HEK293 (cell line): ENCODE data around the gene CCDC63.

Experiments
- CTCF ChIA-PET: fragments of 350-600 bp; formaldehyde crosslinking; extraction: SDS; loops from one replicate; lab custom pipeline; 2021; ENCODE audit warnings: antibody characterized with exemption; lab: Yijun Ruan, JAX
- POLR2A ChIA-PET: fragments of 300-600 bp; formaldehyde crosslinking; extraction: SDS; loops from one replicate; lab custom pipeline; 2020; ENCODE audit warnings: antibody characterized with exemption, inconsistent platforms; lab: Yijun Ruan, JAX
- H3K27ac ChIP-seq: fragments of 200-500 bp; sonication (Bioruptor generic); 2 replicates; pipeline ENCODE4 v1.5.1; 2014; ENCODE audit warnings: low read depth, low read length, control low read depth, inconsistent platforms; ENCODE audit errors: extremely low read depth
- H3K36me3 ChIP-seq, 2 experiments: fragments of 200-500 bp in 1 of 2; sonication (Bioruptor generic) in 1 of 2; 1 replicate in 1 of 2; 2 replicates in 1 of 2; pipeline ENCODE4 v1.5.1; 2014 to 2017; ENCODE audit warnings: inconsistent platforms in 2 of 2, low read length in 2 of 2; ENCODE audit not compliant: control insufficient read depth in 2 of 2, insufficient read depth in 1 of 2
- H3K4me1 ChIP-seq: fragments of 200-500 bp; sonication (Bioruptor generic); 2 replicates; pipeline ENCODE4 v1.5.1; 2014; ENCODE audit warnings: mild to moderate bottlenecking, low read length, inconsistent platforms; ENCODE audit not compliant: control insufficient read depth, insufficient read depth
- H3K4me3 ChIP-seq: 2 replicates; pipeline ENCODE4 v1.5.1; 2011; ENCODE audit warnings: low read depth, mild to moderate bottlenecking, control low read depth, low read length, moderate library complexity
- H3K9me3 ChIP-seq: fragments of 200-500 bp; sonication (Bioruptor generic); 2 replicates; pipeline ENCODE4 v1.5.1; 2014; ENCODE audit warnings: low read depth, low read length, inconsistent platforms; ENCODE audit not compliant: control insufficient read depth, insufficient read depth
- GFI1B ChIP-seq: fragments of 450-650 bp; formaldehyde crosslinking; IDR thresholded peaks from 2 replicates; pipeline ENCODE4 v1.5.1; 2016; ENCODE audit warnings: missing biosample characterization, missing genetic modification characterization
- MEIS1 ChIP-seq: sonication (generic); formaldehyde crosslinking; IDR thresholded peaks from 2 replicates; pipeline ENCODE4 v1.8.1; 2022; ENCODE audit warnings: missing genetic modification reagents, mild to moderate bottlenecking, borderline replicate concordance
- SCRT1 ChIP-seq: fragments of 450-650 bp; formaldehyde crosslinking; IDR thresholded peaks from 2 replicates; pipeline ENCODE4 v1.5.1; 2016; ENCODE audit warnings: missing biosample characterization, missing genetic modification characterization, borderline replicate concordance
- ZFHX2 ChIP-seq: fragments of 450-650 bp; formaldehyde crosslinking; conservative IDR thresholded peaks from 2 replicates; pipeline ENCODE4 v1.5.1; 2016; ENCODE audit warnings: missing biosample characterization, missing genetic modification characterization
- ZNF239 ChIP-seq: fragments of 450-650 bp; formaldehyde crosslinking; IDR thresholded peaks from 2 replicates; pipeline ENCODE4 v1.5.1; 2016; ENCODE audit warnings: missing biosample characterization, missing genetic modification characterization
- ZNF280D ChIP-seq: fragments of 450-650 bp; formaldehyde crosslinking; IDR thresholded peaks from 2 replicates; pipeline ENCODE4 v1.5.1; 2016; ENCODE audit warnings: missing biosample characterization, missing genetic modification characterization
- ZNF341 ChIP-seq: fragments of 450-650 bp; formaldehyde crosslinking; IDR thresholded peaks from 2 replicates; pipeline ENCODE4; 2016; ENCODE audit warnings: low read depth, missing biosample characterization, missing genetic modification characterization
- ZNF366 ChIP-seq: fragments of 450-650 bp; formaldehyde crosslinking; conservative IDR thresholded peaks from 2 replicates; pipeline ENCODE4 v1.5.1; 2016; ENCODE audit warnings: missing biosample characterization, missing genetic modification characterization
- ZNF600 ChIP-seq: fragments of 450-650 bp; formaldehyde crosslinking; IDR thresholded peaks from 2 replicates; pipeline ENCODE4 v1.5.1; 2016; ENCODE audit warnings: missing biosample characterization, missing genetic modification characterization
- ZNF791 ChIP-seq: fragments of 450-650 bp; formaldehyde crosslinking; IDR thresholded peaks from 2 replicates; pipeline ENCODE4 v1.5.1; 2016; ENCODE audit warnings: missing biosample characterization, missing genetic modification characterization
- TF ChIP-seq, protein P1 (sequence below): fragments of 450-650 bp; formaldehyde crosslinking; IDR thresholded peaks from 2 replicates; pipeline ENCODE4 v1.5.1; 2016; ENCODE audit warnings: missing biosample characterization, missing genetic modification characterization
- TF ChIP-seq, protein P2 (sequence below): fragments of 450-650 bp; formaldehyde crosslinking; IDR thresholded peaks from 2 replicates; pipeline ENCODE4 v1.5.1; 2016; ENCODE audit warnings: missing biosample characterization, missing genetic modification characterization

The CCDC63 gene

GRCh38 chr12:110883251-110883650 is 36.5 kb downstream of the CCDC63 start (continued):
- TF ChIP-seq, protein P1, sequence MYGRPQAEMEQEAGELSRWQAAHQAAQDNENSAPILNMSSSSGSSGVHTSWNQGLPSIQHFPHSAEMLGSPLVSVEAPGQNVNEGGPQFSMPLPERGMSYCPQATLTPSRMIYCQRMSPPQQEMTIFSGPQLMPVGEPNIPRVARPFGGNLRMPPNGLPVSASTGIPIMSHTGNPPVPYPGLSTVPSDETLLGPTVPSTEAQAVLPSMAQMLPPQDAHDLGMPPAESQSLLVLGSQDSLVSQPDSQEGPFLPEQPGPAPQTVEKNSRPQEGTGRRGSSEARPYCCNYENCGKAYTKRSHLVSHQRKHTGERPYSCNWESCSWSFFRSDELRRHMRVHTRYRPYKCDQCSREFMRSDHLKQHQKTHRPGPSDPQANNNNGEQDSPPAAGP (tag by site-specific recombination), result no peak

GRCh38 chr12:110885152-110885840 is 38.5 kb downstream of the CCDC63 start:
- CTCF ChIA-PET, result interaction anchor here (0.6 to 1.0 kb wide), 4 partner anchors 10 to 432 kb away, joined by 3 read pairs; no protein-coding TSS in a partner anchor

DNA sequence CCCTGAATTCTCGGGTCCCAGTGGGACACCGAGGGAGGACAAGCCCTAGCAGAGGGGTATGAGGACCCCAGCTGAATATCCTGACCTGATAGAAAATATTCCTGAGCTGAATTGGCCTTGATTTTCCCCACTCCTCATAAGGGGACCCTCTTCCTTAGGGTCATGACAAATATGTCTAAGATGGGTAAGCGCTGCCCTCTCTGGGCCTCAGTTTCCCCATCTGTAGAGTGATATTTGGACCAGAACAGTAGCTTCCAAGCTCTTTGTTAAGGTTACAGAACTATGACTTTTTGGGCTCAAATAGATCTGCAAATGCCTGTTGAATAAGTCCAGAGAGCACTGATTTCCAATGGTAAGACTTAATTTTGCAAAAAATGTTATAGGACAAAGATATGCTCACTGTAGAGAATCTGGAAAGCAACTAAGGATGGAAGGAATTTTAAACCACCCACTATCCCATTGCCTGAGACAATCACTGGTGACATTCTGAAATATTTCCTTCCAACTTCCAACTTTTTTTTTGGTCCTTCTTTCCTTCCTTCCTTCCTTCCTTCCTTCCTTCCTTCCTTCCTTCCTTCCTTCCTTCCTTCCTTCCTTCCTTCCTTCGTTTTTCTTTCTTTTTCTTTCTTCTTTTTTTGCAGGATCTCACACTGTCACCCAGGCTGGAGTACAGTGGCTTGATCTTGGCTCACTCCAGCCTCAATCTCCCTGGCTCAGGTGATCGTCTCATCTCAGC is 41.6 kb downstream of the CCDC63 start:
- H3K4me1 ChIP-seq, result no peaks in the 10 kb centered on the region
- H3K27ac ChIP-seq, result no peak overlapping the region
- TF ChIP-seq ZNF791 (tag by site-specific recombination), result no peak
- no peak for TF ChIP-seq SCRT1 (tag by site-specific recombination)
- TF ChIP-seq ZNF280D (tag by site-specific recombination), result no peak
- peak; percentile 96 for TF ChIP-seq ZNF366 (tag by site-specific recombination)
- no peak for TF ChIP-seq MEIS1
- TF ChIP-seq GFI1B, result no peak
- TF ChIP-seq ZFHX2 (tag by site-specific recombination), result no peak
- TF ChIP-seq, all 188 proteins: peak for 1
- ChIA-PET POLR2A (no interaction called here), CTCF (interaction anchor here (0.6 to 1.9 kb wide), 15 partner anchors 13 to 438 kb away, joined by 3 to 12 read pairs (median 4); partner anchors contain the start of genes ARPC3, CCDC63 and GPN3)
- H3K36me3 ChIP-seq, result no peaks in the 10 kb centered on the region
- no peaks in the 10 kb centered on the region for H3K9me3 ChIP-seq
- no peak overlapping the region for H3K4me3 ChIP-seq

More at GRCh38 chr12:110885152-110885840, 38.5 kb downstream of the CCDC63 start:
- POLR2A ChIA-PET, result no interaction called here
- TF ChIP-seq, protein P2, sequence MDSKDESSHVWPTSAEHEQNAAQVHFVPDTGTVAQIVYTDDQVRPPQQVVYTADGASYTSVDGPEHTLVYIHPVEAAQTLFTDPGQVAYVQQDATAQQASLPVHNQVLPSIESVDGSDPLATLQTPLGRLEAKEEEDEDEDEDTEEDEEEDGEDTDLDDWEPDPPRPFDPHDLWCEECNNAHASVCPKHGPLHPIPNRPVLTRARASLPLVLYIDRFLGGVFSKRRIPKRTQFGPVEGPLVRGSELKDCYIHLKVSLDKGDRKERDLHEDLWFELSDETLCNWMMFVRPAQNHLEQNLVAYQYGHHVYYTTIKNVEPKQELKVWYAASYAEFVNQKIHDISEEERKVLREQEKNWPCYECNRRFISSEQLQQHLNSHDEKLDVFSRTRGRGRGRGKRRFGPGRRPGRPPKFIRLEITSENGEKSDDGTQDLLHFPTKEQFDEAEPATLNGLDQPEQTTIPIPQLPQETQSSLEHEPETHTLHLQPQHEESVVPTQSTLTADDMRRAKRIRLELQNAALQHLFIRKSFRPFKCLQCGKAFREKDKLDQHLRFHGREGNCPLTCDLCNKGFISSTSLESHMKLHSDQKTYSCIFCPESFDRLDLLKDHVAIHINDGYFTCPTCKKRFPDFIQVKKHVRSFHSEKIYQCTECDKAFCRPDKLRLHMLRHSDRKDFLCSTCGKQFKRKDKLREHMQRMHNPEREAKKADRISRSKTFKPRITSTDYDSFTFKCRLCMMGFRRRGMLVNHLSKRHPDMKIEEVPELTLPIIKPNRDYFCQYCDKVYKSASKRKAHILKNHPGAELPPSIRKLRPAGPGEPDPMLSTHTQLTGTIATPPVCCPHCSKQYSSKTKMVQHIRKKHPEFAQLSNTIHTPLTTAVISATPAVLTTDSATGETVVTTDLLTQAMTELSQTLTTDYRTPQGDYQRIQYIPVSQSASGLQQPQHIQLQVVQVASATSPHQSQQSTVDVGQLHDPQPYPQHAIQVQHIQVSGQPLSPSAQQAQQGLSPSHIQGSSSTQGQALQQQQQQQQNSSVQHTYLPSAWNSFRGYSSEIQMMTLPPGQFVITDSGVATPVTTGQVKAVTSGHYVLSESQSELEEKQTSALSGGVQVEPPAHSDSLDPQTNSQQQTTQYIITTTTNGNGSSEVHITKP (tag by site-specific recombination), result no peak
- TF ChIP-seq ZNF600 (tag by site-specific recombination) (0 out of 2 replicates have a peak, but pooled peaks have one; percentile 29), ZNF341 (tag by site-specific recombination) (peak; percentile 98), ZNF239 (peak; percentile 94)
- Histone ChIP-seq H3K36me3 (no peaks in the 10 kb centered on the region), H3K9me3 (no peaks in the 10 kb centered on the region), H3K4me1 (no peaks in the 10 kb centered on the region), H3K4me3 (no peak overlapping the region), H3K27ac (no peak overlapping the region)
